ENCODE results near the gene FXYD6. TPM values are rescaled to one million over a fixed set of nuclear protein-coding genes. Genes with fewer than 3 reads are reported as not detected.

Gene FXYD6
- total RNA-seq, 1 experiment from 2014 or later: 1.1 TPM

DNA sequence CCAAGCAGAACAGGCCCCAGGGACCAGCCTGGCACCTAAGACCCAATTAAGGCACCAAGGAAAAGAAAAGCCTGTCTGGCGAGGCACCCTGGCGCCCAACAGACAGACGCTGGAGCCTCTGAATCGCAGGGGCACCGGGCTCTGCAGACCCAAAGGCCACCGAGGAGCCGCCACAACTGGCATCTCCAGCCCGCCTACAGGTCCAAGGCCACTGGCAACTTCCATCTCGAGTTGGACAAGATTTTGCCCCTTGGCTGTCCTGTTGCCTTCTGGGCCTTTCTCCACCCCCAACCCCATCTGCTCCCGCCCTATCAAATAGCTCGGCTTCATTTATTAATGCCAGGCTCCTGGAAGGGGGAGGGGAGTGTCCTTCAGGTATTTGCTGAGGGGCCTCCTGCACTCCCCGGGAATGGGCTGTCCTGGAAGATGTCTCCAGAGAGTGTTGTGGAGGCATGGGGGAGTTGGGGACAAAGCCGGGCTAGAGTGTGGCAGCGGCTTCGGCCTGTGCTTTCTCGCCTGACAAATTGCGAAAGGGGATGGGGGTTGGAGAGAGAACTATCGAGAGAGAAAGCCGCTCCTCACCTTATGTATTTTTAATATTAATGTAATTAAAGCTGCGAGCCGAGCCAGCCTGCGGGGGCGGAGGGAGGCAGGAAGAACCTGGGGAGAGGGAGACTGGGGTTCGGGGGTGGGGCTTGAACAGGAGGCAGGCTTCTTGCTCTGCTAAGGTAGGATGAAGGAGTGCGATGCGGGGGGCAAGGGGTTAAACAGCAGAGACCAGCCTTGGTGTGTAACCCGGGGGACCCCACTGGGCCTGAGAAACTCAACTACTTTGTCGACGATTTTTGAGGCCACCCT, 81.5 kb downstream of the FXYD6 start:
- no peak for DNase-seq (ENCODE audit: low read depth)

DNA sequence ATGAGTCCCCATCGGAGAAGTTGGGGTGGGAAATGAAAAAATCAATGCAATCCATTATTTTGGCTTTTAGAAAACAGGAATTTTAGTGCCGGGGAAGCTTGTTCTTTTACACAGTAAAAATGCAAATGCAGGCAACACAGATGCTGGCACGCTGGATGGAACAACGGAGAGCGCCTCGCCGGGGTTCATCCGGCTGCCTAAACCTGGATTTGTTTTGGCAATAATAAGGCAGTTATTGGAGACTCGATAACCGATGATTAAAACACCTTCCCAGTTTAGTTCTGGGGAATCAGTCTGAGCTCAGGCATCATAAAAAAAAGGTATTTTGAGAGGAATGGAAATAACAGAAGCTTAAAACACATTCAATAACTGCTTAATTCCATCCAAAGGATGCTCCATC, 82.3 kb downstream of the FXYD6 start:
- no peak for DNase-seq (ENCODE audit: low read depth)

DNA sequence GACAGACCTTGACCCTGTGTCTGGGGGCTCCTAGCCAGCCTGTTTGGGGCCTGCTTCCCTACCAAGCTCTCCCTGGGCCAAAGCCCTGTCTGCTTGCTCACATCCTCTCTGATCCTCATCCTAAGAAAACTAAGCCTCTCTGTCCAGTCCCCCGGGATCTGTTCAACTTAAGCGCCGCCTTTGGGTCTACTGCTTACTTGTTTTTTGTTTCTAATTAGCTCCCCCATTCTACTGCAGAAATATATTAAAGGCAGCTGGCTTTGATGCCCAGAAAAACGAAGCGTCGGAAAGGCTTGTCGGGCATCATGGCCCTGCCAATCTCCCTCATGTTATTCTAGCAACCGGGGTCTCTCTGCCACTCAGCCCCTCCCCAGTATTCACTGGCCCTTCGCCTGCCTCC, 82.9 kb downstream of the FXYD6 start:
- DNase-seq (ENCODE audit: low read depth): no peak

DNA sequence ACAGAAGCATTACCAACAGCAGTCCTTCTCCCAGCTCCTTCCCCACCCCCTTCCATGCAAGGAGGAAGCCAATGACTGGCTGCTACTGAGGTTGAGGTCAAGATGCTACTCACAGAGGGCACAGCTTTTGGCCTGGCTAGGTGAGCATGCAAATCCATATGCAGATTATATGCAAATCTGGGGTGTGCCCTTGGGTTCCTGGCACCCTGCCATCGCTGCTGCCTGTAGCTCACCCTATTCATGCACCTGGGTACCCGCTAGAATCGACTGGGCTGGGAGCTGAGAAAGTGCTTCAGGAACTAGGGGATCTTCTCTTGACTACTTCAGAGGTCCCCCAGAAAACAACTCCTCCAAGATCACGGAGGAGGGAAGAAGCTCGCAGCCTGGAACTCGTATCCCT, 83.5 kb downstream of the FXYD6 start:
- no peak for DNase-seq (ENCODE audit: low read depth)

DNA sequence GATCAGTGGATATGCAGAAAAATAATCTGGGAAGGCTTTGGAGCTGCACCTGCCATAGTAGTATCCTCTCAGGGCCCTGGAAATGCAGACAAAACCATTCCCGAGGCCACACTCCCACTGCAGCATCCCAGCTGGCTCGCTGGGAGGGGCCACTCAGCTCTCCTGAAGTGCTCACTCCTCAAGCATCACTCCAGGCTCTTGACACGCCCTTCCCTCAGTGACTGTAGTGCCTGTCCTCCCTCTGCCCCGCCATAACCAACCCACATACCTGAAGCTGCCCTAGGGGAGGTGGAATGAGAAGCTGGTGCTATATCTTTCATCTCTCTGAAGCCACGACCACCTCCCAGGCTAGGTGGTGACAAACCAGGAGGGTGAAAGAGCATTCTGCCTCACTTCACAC, 84.2 kb downstream of the FXYD6 start:
- DNase-seq (ENCODE audit: low read depth): no peak

DNA sequence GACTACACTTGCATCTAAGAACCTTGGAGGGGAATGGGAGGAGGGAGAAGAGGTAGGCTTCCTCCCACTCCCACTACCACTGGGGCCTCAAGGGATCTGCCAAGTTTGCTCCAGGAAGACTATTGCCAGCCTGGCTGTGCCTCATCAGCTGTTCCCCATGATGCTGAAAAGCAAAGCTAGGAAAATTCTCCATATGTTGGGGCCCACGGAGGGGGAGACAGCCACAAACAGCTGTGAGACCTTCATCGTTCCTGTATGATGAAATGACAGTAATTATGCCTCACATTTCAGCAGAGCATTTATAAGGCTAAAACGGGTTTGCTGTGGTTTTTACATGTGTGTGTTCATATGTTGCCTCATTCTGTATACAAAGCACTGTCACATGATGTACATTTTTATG, 86.2 kb downstream of the FXYD6 start:
- DNase-seq (ENCODE audit: low read depth): no peak

DNA sequence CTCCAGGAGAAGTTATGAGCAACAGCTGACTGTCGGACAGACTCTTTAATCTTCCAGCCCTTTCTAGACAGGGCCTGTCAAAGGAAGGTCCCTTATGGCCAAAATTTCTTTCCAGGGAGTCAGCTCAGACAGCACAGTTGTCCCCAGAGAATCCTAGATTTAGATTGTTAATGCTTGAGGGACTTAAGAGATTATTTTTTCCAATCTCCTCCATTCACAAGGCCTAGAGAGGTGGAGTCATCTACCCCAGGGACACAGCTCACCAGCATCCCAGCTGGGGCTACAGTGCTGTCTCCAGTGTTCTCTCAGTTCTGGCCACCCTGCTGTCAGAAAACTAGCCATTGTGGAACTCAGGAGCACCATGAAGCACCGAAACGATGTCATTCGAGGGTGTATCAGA, 87.2 kb downstream of the FXYD6 start:
- no peak for DNase-seq (ENCODE audit: low read depth)

Other genes starting within 250 kb of the FXYD6 start
- not detected in 2 replicates for gene DSCAML1, start 79.4 kb downstream of the FXYD6 start, total RNA-seq (2014; rRNA removed; shearing (Covaris generic))
- gene FXYD2, start 51.9 kb downstream of the FXYD6 start, total RNA-seq (2014; rRNA removed; shearing (Covaris generic)): not detected in 2 replicates
- not detected in 2 replicates for gene TMPRSS13, start 52.7 kb upstream of the FXYD6 start, total RNA-seq (2014; rRNA removed; shearing (Covaris generic))
- not detected in 2 replicates for gene IL10RA, start 109.7 kb upstream of the FXYD6 start, total RNA-seq (2014; rRNA removed; shearing (Covaris generic))
- not detected in 2 replicates for gene TMPRSS4, start 200.4 kb upstream of the FXYD6 start, total RNA-seq (2014; rRNA removed; shearing (Covaris generic))
- gene SMIM35, start 210.3 kb upstream of the FXYD6 start, total RNA-seq (2014; rRNA removed; shearing (Covaris generic)): not detected in 2 replicates

Measured in HT1080 (cell line).